Superior temporal gyrus (tissue), 1 donor: ENCODE results near the gene FUBP1.
"Not testable (repeated sequence)": the region's sequence is repeated elsewhere in the genome, so short reads cannot be mapped to it uniquely, and the experiment has no call there.

Source experiments
- DNase-seq: peaks from one replicate; pipeline ENCODE4 v3.0.0-alpha.2; 2016; ENCODE audit errors: extremely low spot score

The FUBP1 gene

GRCh38 chr1:77948841-77949424, 29.9 kb downstream of the FUBP1 start:
- no peak for DNase-seq

DNA sequence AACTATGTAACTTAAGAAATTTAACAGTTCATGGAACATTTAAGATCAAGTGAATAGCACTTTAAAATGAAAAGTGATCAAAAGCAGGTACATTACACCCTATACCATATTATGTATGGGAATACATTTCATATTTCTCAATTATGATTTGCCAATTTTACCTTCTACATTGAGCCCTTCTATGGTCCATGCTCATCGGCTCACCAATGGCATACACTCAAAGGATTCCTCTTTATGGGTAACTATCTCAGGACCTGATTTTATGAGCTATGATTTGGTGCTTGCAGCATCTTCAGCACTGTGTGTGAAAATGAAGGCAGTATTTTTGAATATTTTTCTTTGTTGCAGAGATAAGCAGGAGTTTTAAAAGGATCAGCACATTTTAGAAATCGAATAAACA, 33.5 kb downstream of the FUBP1 start:
- DNase-seq: no peak

DNA sequence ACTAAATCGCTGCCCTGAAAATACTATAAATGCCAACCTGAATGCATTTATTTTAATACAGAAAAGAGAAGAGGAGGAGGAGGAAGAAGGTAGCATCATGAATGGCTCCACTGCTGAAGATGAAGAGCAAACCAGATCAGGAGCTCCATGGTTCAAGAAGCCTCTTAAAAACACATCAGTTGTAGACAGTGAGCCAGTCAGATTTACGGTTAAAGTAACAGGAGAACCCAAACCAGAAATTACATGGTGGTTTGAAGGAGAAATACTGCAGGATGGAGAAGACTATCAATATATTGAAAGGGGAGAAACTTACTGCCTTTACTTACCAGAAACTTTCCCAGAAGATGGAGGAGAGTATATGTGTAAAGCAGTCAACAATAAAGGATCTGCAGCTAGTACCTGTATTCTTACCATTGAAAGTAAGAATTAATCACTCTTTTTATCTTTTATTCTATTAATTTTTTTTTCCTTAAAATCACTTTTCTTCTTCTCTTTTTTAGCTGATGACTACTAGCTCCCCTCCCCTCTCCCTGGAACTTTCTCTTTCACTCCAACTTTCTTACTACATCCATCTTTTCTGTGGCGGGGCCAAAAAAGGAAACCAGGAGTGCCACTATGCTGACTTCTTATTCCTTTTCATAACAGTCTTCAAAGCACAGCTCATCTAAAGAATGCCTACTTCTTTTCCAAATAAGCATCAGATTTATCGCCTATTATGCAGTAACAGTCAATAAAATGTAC, 36.3 kb downstream of the FUBP1 start:
- DNase-seq: no peak

GRCh38 chr1:77940921-77941570, 37.8 kb downstream of the FUBP1 start:
- DNase-seq: no peak

DNA sequence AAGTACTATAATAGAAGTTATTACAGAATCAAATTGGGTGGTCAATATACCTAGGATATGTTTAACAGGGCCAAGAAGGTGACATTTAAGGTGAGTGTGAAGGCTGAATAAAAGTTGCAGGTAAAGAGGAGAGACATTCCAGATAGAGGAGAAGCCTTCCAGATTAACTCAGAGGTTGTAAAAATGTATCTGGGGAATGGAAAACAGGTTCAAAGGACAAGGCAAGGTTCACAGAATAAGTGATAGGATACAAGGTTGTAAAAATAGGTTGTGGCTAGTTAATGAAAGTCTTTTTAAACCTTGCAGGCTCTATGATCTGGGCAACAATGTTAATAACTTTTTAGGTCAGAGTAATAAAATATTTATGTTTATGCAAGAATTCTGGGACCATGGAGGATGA, 40.2 kb downstream of the FUBP1 start:
- no peak for DNase-seq

GRCh38 chr1:77929806-77930205, 49.1 kb downstream of the FUBP1 start:
- no peak for DNase-seq

GRCh38 chr1:77927414-77927813, 51.5 kb downstream of the FUBP1 start:
- DNase-seq: no peak

DNA sequence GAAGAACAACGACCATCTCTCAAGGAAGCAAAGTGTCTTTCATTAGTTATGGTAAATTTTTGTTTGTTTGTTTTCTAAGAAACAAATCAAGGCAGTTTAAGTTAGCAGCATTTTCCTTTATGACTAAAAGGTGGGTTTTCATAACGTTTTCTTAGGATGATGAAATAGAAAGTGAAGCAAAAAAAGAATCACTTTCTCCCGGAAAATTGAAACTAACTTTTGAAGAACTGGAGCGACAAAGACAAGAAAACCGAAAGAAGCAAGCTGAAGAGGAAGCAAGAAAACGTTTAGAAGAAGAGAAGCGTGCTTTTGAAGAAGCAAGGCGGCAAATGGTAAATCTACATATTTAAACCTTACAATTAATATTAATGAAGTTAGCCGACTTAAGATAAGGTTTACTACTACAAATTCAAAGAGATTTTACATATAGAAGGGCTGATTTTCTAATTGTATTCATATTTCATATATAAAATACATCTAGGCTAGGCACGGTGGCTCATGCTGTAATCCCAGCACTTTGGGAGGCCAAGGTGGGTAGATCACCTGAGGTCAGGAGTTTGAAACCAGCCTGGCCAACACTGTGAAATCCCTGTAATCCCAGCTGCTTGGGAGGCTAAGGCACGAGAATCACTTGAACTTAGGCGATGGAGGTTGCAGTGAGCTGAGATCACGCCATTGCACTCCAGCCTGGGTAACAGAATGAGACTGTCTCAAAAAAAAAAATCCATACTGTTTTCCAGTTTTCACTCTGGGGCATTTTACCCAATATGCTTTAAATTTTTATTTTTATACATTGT, 52.1 kb downstream of the FUBP1 start:
- DNase-seq: no peak

DNA sequence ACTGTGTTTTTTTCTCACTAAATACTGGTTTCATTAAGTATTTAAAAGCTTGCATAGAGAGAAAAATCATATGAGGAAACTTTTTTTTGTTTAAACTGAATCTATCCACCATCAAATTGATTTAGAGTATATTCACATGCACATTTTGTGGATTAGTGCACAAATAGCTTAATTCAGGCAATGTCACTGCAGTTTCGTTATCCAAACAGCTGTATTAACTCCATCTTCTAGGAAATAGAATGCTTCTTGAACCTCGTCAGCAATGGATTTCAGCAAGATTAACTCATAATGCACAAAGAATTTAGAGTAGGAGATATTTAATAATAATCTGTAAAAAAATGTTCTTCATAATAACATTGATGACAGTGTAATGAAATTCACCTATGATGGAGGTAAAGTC, 52.9 kb downstream of the FUBP1 start:
- no peak for DNase-seq

GRCh38 chr1:77925518-77925917, 53.4 kb downstream of the FUBP1 start:
- DNase-seq: no peak

GRCh38 chr1:77918918-77919317, 60.0 kb downstream of the FUBP1 start:
- not testable (repeated sequence) for DNase-seq

GRCh38 chr1:77910116-77910515, 68.8 kb downstream of the FUBP1 start:
- no peak for DNase-seq

GRCh38 chr1:77906624-77907023, 72.2 kb downstream of the FUBP1 start:
- DNase-seq: no peak

DNA sequence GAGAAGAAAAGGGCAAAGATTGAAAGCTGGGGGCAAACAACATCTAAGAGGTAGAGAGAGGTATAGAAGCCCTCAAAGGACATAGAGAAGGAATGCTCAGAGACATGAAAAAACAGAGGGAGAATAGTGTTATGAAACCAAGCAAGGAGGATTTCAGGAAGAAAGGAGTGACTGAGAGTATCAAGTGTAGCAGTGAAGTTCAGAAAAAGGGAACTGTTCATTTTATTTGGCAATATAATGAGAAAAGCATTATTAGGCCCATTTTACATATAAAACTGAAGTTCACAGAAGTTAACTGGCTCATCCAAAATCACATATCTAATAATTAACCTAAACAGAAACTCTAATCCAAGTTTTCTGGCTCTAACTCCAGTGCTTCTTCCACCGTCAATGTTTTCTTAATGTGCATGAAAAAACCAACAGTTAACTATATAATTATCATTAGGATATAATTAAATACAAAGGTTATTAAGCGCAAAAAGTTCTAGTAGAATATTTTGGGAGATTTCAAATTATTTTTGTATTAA, 72.8 kb downstream of the FUBP1 start:
- DNase-seq: no peak

GRCh38 chr1:77905603-77906002, 73.3 kb downstream of the FUBP1 start:
- DNase-seq: no peak

- DNase-seq: peak; percentile 74
Observed at GRCh38 chr1:77900687-77901293, 78.1 kb downstream of the FUBP1 start.

GRCh38 chr1:77899647-77900320, 79.1 kb downstream of the FUBP1 start:
- DNase-seq: no peak
